NCI-H1417 (cell line): ENCODE measurements around the gene ARCN1.
"Not testable (repeated sequence)": the region's sequence is repeated elsewhere in the genome, so short reads cannot be mapped to it uniquely, and the experiment has no call there.

Experiments used
- DNase-seq, 3 experiments: peaks; one replicate each; lab custom pipeline; 2025; lab: John Stamatoyannopoulos, UW

Gene ARCN1

GRCh38 chr11:118606157-118606843, 34.1 kb downstream of the ARCN1 start:
- DNase-seq, result peak in 2 of 3 experiments; percentile 16 to 48

GRCh38 chr11:118606844-118607228, 34.6 kb downstream of the ARCN1 start:
- no peak for DNase-seq

- peak; percentile 35 to 80 (median 78) for DNase-seq
Measured at GRCh38 chr11:118607401-118608359, 35.5 kb downstream of the ARCN1 start, which contains the start of gene PHLDB1. Gene PHLDB1 (plus strand): TSS chr11:118607615. CDS start chr11:118613837, 6,222 bp downstream.

- DNase-seq, result peak in 1 of 3 experiments; percentile 63
Measured at GRCh38 chr11:118608360-118609227, 36.4 kb downstream of the ARCN1 start.

- DNase-seq, result no peak
Measured at GRCh38 chr11:118609380-118610224, 37.4 kb downstream of the ARCN1 start.

- DNase-seq, result no peak
Measured at GRCh38 chr11:118610225-118610772, 38.1 kb downstream of the ARCN1 start.

GRCh38 chr11:118610773-118611432, 38.7 kb downstream of the ARCN1 start:
- DNase-seq, result no peak

GRCh38 chr11:118611433-118611795, 39.2 kb downstream of the ARCN1 start:
- DNase-seq, result not testable (repeated sequence)

GRCh38 chr11:118612378-118612777, 40.2 kb downstream of the ARCN1 start:
- no peak for DNase-seq

- DNase-seq, result no peak
Measured at GRCh38 chr11:118614511-118614910, 42.3 kb downstream of the ARCN1 start.

- no peak for DNase-seq
Measured at GRCh38 chr11:118615282-118615975, 43.2 kb downstream of the ARCN1 start.

- DNase-seq, result peak in 1 of 3 experiments; percentile 58
Measured at GRCh38 chr11:118615976-118616371, 43.8 kb downstream of the ARCN1 start.

GRCh38 chr11:118618115-118618990, 46.1 kb downstream of the ARCN1 start:
- DNase-seq, result peak in 1 of 3 experiments; percentile 32

GRCh38 chr11:118618991-118619375, 46.8 kb downstream of the ARCN1 start:
- DNase-seq, result no peak

GRCh38 chr11:118619444-118620197, 47.4 kb downstream of the ARCN1 start:
- no peak for DNase-seq

- DNase-seq, result no peak
Measured at GRCh38 chr11:118620529-118621070, 48.4 kb downstream of the ARCN1 start.

GRCh38 chr11:118621071-118621783, 49.0 kb downstream of the ARCN1 start:
- DNase-seq, result peak; percentile 75 to 96 (median 92)
